NCI-H1436 treated with DMSO at 0.1 percent for 48 hours (cell line): Measurements from ENCODE around the gene ZFPM1.
"Not testable (repeated sequence)": the region's sequence is repeated elsewhere in the genome, so short reads cannot be mapped to it uniquely, and the experiment has no call there.

ENCODE experiments used
- DNase-seq: peaks from one replicate; lab custom pipeline; 2025; lab: John Stamatoyannopoulos, UW

ZFPM1 gene

DNA sequence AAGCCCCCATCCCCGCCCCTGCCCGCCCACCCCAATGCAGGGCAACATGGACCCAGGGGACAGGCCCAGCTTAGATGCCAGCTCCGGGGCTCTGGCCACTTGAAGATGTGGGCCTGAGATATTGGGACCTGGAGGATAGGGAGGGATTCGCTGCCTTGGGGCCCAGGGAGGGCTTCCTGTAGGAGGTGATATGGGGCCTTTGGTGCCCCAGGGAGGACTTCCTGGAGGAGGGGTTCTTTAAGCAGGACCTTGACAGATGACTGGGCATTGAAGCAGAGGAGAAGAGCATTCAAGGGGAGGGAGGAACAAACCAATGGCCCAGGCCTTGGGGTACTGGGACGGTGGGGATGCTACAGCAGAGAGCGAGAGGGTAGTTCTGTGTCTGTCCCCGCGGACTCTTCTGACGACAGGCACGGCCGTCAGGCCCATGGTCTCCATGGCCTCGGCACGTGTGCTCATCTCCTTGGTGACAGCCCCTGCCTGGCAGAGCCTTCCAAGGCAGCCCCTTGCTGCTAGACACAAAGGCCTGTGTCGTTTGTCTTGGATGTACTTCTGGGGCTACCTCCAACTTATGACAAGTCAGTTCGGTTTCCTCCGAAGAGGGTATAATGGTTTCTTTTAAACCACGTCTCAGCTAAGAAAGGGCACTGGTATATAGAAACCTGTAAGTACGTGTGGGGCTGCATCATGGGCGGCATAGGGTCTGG, 61.6 kb downstream of the ZFPM1 start:
- no peak for DNase-seq

DNA sequence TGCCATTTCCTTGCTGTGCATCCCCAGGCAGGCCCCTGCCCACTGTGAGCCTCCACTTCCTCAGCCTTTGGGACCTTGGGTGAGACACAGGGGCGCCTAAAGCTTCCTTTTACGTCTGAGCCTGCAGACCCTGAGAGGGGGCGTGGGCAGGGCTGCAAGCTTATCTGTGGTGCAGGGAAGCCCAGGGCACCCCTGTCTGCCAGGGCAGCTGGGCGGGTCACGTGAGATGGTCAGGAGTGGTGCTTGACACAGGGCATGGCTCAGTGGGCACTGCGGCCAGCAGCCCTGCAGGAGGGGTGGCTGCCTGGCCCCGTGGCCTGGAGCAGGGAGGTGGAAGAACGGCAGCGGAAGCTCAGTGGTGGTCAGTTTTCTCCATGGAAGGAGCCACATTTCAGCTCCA, 62.3 kb downstream of the ZFPM1 start:
- DNase-seq, result no peak

- DNase-seq, result no peak
Observed at GRCh38 chr16:88515925-88516594, 63.0 kb downstream of the ZFPM1 start.

GRCh38 chr16:88516601-88517061, 63.6 kb downstream of the ZFPM1 start:
- DNase-seq, result no peak

- DNase-seq, result not testable (repeated sequence)
Observed at GRCh38 chr16:88517208-88517774, 64.2 kb downstream of the ZFPM1 start.

DNA sequence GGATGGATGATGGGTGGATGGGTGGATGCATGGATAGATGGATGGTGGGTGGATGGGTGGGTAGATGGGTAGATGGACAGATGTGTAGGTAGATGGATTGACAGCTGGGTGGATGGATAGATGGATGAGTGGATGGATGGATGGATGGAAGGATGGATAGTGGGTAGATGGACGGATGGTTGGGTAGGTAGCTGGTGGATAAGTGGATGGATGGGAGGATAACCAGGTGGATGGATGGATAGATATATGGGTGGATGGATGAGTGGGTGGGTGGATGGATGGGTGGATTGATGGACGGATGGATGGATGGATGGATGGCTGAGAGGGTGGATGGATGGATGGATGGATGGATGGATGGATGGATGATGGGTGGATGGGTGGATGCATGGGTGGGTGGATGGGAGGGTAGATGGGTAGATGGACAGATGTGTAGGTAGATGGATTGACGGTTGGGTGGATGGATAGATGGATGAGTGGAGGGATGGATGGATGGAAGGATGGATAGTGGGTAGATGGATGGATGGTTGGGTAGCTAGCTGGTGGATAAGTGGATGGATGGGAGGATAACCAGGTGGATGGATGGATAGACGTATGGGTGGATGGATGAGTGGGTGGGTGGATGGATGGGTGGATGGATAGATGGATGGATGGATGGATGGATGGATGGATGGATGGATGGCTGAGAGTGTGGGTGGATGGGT, 65.5 kb downstream of the ZFPM1 start:
- DNase-seq, result not testable (repeated sequence)

DNA sequence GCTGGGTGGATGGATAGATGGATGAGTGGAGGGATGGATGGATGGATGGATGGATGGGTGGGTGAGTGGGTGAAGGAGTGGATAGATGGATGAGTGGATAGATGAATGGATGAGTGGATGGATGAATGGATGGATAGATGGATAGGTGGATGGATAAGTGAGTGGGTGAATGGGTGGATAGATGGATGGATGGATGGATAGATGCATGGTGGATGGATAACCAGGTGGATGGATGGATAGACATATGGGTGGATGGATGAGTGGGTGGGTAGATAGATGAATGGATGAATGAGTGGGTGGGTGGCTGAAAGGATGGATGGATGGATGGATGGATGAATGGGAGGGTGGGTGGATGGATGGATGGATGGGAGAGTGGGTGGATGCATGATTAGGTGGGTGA, 66.2 kb downstream of the ZFPM1 start:
- no peak for DNase-seq

- no peak for DNase-seq
Observed at GRCh38 chr16:88519938-88520653, 67.0 kb downstream of the ZFPM1 start.

GRCh38 chr16:88521674-88522073, 68.6 kb downstream of the ZFPM1 start:
- DNase-seq, result no peak

- DNase-seq, result no peak
Observed at GRCh38 chr16:88522276-88522949, 69.3 kb downstream of the ZFPM1 start.

- no peak for DNase-seq
Observed at GRCh38 chr16:88523309-88524161, 70.5 kb downstream of the ZFPM1 start.

- DNase-seq, result no peak
Observed at GRCh38 chr16:88524274-88524972, 71.3 kb downstream of the ZFPM1 start.

DNA sequence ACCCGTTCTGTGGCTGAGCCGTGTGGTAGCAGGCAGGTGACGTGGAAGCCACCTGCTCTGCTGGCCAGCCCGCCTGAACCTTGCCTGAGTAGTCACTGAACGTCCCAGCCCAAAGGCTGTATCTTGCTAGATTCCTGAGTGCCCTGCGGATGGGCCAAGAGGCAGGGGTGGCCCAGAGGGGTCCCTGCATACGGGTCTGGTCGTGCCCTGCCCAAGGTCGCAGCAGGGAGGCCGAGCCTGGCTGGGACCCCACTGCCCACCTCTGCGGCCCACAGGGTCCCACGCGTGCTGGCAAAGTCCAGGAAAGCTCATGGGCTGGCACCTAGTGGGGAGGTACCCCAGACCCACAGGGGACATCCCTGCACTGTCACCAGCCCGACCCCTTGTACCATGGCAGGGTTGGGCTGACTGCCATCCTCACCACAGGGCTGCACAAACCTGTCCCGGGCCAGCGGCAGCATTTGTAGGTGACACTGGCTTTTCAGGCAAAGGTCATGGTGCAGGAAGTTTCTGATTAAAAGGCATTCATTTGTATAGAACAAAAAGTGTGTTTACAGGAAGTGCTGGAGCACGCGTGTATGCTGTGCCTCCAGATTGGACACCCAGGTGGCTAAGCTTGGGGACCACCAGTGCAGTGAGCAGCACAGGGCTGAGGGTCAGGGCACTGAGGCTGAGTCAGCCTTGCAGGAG, 72.0 kb downstream of the ZFPM1 start:
- DNase-seq, result no peak

GRCh38 chr16:88525663-88525990, 72.5 kb downstream of the ZFPM1 start:
- no peak for DNase-seq

- DNase-seq, result no peak
Observed at GRCh38 chr16:88526008-88526905, 73.2 kb downstream of the ZFPM1 start.

- no peak for DNase-seq
Observed at GRCh38 chr16:88526906-88527185, 73.8 kb downstream of the ZFPM1 start.

- DNase-seq, result no peak
Observed at GRCh38 chr16:88527186-88527936, 74.3 kb downstream of the ZFPM1 start.
